Measurements from ENCODE around the gene ARHGAP9.

- TF ChIP-seq POLR2A (IDR thresholded peaks at IDR 0.05; ENCODE audit: low read length) (no peak), GATA1 (IDR thresholded peaks at IDR 0.05; ENCODE audit: low read depth, low read length) (no peak)
Measured at GRCh38 chr12:57459750-57460467, 19.8 kb downstream of the ARHGAP9 start, which contains the start of gene GLI1.

Data from erythroblast (primary cell).